ENCODE data around the gene KRTAP19-3.

KRTAP19-3 gene

GRCh38 chr21:30468900-30469714 lies 22.7 kb downstream of the KRTAP19-3 start:
- H3K4me1 ChIP-seq (ENCODE audit: control insufficient read depth, insufficient read depth, low read length), result no peaks in the 10 kb centered on the region
- no peak overlapping the region for H3K9ac ChIP-seq (ENCODE audit: low read length)
- no peaks in the 10 kb centered on the region for H3K36me3 ChIP-seq (ENCODE audit: control insufficient read depth, insufficient read depth, low read length)
- H3K4me3 ChIP-seq (ENCODE audit: low read length), result no peak overlapping the region
- no peaks in the 10 kb centered on the region for H3K9me3 ChIP-seq (ENCODE audit: control insufficient read depth, low read length)
- H3K27me3 ChIP-seq (ENCODE audit: control insufficient read depth, insufficient read depth, low read length), result no peaks in the 10 kb centered on the region

- no peaks in the 10 kb centered on the region for H3K9me3 ChIP-seq (ENCODE audit: control insufficient read depth, low read length)
- H3K27me3 ChIP-seq (ENCODE audit: control insufficient read depth, insufficient read depth, low read length), result no peaks in the 10 kb centered on the region
- H3K36me3 ChIP-seq (ENCODE audit: control insufficient read depth, insufficient read depth, low read length), result no peaks in the 10 kb centered on the region
- no peaks in the 10 kb centered on the region for H3K4me1 ChIP-seq (ENCODE audit: control insufficient read depth, insufficient read depth, low read length)
- no peak overlapping the region for H3K9ac ChIP-seq (ENCODE audit: low read length)
- H3K4me3 ChIP-seq (ENCODE audit: low read length), result no peak overlapping the region
These were observed 28.1 kb downstream of the KRTAP19-3 start for GRCh38 chr21:30463713-30464112.

- Histone ChIP-seq H3K36me3 (ENCODE audit: control insufficient read depth, insufficient read depth, low read length) (no peaks in the 10 kb centered on the region), H3K4me1 (ENCODE audit: control insufficient read depth, insufficient read depth, low read length) (no peaks in the 10 kb centered on the region), H3K9me3 (ENCODE audit: control insufficient read depth, low read length) (no peaks in the 10 kb centered on the region), H3K27me3 (ENCODE audit: control insufficient read depth, insufficient read depth, low read length) (no peaks in the 10 kb centered on the region), H3K4me3 (ENCODE audit: low read length) (no peak overlapping the region), H3K9ac (ENCODE audit: low read length) (no peak overlapping the region)
These were observed 43.3 kb downstream of the KRTAP19-3 start for GRCh38 chr21:30448514-30448913.

DNA sequence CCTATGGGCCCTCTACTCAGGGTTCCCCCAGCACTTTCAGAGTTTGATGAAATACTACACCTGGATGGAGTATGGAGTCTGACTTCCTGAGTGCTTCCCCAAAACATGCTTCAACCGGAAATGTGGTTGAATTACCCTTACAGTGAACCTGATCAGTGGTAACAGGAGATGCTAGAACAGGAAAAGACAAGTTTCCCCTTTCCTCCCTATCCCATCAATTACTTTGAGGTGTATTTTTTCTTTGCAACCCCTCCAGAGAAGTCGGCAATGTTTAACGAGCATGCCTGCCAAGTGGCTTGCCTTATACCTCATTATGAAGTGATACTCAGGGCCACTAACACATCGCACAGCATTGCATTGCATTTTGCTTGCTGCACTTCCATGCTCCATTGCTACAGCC lies 44.8 kb downstream of the KRTAP19-3 start:
- no peak overlapping the region for H3K9ac ChIP-seq (ENCODE audit: low read length)
- H3K4me1 ChIP-seq (ENCODE audit: control insufficient read depth, insufficient read depth, low read length), result no peaks in the 10 kb centered on the region
- no peak overlapping the region for H3K4me3 ChIP-seq (ENCODE audit: low read length)
- H3K36me3 ChIP-seq (ENCODE audit: control insufficient read depth, insufficient read depth, low read length), result no peaks in the 10 kb centered on the region
- H3K27me3 ChIP-seq (ENCODE audit: control insufficient read depth, insufficient read depth, low read length), result no peaks in the 10 kb centered on the region
- H3K9me3 ChIP-seq (ENCODE audit: control insufficient read depth, low read length), result no peaks in the 10 kb centered on the region

DNA sequence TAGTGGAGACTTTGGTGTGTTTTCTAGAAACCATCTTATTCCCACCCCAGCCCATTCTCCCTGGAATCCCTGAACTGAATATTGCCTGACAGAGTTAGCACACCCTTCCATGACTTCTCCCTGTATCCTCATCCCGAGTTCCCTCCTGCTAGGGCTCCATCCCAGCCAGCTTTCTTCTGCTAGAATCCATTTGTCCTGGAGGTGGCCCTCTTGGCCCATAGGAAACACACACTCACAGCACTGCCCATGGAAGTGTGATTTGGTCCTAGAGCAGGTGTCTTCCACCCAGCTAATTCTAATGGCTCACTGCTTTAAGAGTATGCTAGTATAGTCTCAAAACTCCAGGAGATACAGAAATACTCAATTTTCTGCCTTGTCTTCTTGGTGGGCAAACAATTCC lies 47.6 kb downstream of the KRTAP19-3 start:
- H3K27me3 ChIP-seq (ENCODE audit: control insufficient read depth, insufficient read depth, low read length), result no peaks in the 10 kb centered on the region
- H3K4me1 ChIP-seq (ENCODE audit: control insufficient read depth, insufficient read depth, low read length), result no peaks in the 10 kb centered on the region
- H3K36me3 ChIP-seq (ENCODE audit: control insufficient read depth, insufficient read depth, low read length), result no peaks in the 10 kb centered on the region
- no peak overlapping the region for H3K4me3 ChIP-seq (ENCODE audit: low read length)
- H3K9ac ChIP-seq (ENCODE audit: low read length), result no peak overlapping the region
- no peaks in the 10 kb centered on the region for H3K9me3 ChIP-seq (ENCODE audit: control insufficient read depth, low read length)

DNA sequence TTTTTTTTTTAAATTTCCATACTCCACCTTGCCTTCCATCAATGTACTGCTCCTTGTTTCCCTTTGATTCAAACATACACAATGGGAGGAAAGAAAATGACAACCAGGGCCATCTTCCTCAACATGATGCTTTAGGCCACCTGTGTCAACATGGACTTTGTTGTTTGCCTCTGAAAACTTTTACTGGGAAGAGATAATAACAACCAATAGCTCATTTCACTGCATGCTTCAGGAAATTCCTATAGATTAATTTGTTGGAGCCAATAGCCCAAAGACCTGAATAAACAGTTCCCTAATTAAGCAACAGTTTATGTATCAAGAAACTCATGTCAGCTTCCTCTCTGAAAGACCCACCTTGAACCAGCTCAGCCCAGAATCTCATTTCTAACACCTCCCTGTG lies 48.6 kb downstream of the KRTAP19-3 start:
- Histone ChIP-seq H3K4me3 (ENCODE audit: low read length) (no peak overlapping the region), H3K4me1 (ENCODE audit: control insufficient read depth, insufficient read depth, low read length) (no peaks in the 10 kb centered on the region), H3K9ac (ENCODE audit: low read length) (no peak overlapping the region), H3K36me3 (ENCODE audit: control insufficient read depth, insufficient read depth, low read length) (no peaks in the 10 kb centered on the region), H3K27me3 (ENCODE audit: control insufficient read depth, insufficient read depth, low read length) (no peaks in the 10 kb centered on the region), H3K9me3 (ENCODE audit: control insufficient read depth, low read length) (no peaks in the 10 kb centered on the region)

Measured in mucosa of stomach (tissue), 1 donor.